NAMALWA (cell line): ENCODE results near the gene ADM2.

ENCODE experiments used
- DNase-seq: peaks from one replicate; pipeline ENCODE4 v3.0.0-alpha.2; 2015; ENCODE audit warnings: low spot score

ADM2 gene

DNA sequence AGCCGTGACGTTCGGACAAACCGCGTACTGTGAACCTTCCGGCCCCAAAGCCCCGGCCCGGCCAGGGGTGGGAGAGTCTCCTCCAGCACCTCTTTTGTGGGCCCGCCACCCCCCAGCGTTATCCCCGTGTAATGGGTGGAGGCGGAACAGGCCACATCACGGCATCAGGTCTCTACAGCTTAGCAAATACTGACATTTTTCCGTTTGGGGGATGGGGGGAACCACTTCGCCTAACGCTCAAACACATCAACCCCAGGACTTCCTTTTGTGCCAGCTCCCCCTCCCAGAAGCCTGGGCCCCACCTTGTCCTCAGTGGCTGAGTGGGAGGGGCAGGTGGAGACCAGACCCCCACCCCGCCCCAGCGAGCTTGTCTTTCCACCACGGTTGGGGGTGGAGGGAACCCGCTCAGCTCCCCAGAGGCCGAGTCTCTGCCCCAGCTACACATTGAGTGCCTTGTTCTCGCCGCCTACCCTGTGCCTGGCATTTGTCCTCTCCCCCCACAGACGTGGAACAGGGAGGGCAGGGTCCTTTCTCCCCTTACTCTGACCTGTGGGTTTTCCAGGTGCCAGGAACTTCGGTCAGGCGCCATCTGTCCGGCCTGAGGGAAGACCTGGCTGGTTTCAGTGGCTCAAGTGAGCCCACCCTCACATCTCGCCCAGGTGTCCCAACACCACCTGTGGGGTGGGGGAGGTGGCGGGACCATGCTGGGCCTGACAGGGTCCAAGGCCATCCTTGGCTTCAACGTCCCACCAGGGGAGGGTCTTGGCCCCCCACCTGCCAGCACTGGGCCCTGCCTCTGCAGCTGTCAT, 36.1 kb upstream of the ADM2 start:
- no peak for DNase-seq

- DNase-seq = no peak
Observed at GRCh38 chr22:50445880-50446707, 35.2 kb upstream of the ADM2 start.

DNA sequence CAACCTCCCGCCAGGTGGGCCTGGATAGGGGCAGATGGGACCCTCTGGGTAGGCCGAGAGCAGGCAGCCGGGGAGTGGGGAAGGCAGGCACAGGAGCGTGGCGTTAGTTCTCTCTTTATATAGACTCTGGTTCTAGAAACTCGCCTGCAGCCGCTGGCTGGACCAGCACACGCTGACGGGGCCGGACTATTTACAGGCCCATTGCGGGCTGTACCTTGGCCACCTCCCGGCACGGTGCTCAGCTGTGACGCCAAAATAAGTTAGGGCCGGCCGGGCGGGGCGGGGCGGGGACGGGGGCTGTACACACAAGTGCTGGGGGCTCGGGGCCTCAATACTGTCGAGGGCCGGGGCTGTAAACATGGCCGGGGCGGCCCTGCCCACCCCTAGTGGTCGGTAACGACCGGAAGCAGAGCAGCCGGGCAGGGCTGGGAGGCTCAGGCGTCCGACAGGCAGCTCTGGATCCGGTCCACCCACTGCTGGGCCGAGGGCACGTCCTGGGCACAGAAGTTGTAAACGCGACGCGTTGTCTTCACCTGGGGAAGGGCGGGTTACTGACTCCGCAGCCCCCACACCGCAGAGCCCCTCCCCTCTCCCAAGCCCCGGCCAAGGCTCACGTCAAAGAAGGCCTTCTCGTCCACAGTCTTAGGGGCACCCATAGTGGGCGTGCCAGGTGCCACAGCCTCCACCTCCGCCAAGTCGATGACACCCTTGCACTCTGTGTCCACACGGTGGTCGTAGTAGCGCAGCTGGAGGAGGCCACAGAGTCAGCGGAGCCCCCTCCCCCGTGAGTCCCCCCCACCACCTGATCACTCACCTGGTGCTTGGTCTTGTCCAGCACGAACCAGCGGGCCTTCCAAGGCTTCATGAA, 34.4 kb upstream of the ADM2 start:
- no peak for DNase-seq

DNA sequence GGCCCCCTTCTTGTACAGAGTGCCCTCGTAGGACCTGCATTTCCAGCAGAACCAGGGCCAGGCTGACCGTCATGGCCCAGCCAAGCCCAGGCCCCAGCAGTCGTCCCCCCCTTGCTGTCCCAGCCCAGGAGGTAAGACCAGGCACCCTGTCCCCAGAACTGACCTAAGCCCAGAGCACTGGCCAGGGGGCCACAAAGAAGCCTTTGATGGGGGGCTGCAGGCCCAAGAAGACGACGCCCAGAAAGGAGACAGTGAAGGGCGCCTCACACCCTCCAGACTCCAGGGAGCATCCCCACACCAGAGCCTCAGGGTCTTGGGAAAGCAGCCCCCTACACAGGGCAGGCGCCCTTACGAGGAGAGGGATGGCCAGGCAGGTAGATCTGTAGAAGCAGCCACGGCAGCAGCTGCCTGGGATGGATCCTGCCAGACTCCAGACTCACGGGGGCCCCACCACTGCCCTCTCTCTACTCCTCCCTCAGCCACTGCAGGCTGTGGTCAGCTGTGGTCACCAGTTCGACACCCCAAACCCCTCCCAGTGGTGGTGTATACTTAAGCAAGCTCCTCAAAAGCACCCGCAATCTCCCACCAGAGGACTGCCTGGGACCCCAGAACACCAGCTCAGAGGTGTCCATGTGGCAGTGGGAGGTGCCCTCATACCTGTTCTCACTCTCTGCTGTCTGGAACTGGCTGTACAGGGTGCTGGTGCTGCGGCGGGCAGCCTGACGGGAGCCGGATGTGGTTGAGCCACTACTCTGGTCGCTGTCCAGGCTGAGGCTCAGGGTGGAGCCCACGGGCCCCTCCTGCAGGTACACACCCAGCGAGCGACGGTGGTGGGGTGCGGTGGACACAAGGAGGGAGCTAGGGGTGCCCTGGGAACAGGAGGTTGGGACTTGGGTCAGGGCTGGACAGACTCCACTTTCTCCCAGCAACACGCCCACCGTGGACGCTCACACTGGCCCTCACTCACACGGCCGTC, 33.5 kb upstream of the ADM2 start:
- no peak for DNase-seq

DNA sequence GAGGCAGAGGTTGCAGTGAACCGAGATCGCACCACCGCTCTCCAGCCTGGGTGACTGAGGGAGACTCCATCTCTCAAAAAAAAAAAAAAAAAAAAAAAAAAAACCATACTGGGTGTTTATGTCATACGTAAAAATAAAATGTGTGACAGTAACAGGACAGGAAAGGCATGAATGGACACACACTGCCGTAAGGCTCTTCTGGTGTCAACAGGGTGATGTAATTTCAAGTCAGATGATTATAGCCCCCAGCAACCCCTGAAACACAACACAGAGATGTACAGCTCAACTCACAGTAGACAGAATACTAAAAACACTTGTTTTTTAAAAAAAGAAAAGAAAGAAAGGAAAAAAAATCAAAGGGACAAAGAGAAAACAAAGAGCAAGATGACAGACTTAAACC, 28.7 kb upstream of the ADM2 start:
- peak; percentile 55 for DNase-seq

GRCh38 chr22:50454556-50455075, 26.7 kb upstream of the ADM2 start:
- no peak for DNase-seq

DNA sequence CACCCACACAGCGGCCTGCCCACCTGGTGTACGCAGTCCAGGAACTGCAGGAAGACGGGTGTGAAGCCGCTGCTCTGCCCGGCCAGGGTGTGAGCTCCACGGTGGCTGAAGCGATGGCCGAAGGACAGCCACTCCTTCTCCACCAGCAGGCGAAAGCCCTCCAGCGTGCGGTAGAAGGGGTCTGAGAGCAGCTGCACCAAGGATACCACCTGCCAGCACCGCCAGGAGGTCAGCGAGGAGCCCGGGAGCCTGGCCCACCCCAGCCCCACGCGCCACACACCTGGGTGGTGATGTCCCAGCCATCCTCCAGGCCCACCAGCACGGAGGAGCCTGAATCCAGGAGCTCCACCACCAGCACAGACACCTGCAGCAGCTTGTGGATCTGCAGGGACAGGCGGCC, 26.1 kb upstream of the ADM2 start:
- no peak for DNase-seq

DNA sequence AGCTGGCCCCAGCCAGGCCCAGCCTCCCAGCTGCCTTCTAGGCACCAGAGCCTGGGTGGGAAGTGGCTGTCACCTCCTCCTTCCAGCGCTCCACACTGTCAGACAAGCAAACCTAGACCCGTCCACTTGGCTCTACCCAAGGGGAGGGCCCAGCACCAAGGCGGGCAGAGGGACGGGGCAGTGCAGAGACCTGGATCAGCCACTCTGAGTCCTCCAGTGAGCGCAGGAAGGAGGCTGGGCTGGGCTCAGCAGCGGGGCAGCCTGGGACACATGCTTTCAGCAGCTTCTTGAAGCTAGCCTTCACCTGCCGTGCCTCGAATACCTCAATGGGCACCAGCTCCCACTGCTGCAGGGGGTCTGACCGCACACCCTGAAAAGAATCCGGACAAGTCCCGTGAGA, 25.3 kb upstream of the ADM2 start:
- no peak for DNase-seq

DNA sequence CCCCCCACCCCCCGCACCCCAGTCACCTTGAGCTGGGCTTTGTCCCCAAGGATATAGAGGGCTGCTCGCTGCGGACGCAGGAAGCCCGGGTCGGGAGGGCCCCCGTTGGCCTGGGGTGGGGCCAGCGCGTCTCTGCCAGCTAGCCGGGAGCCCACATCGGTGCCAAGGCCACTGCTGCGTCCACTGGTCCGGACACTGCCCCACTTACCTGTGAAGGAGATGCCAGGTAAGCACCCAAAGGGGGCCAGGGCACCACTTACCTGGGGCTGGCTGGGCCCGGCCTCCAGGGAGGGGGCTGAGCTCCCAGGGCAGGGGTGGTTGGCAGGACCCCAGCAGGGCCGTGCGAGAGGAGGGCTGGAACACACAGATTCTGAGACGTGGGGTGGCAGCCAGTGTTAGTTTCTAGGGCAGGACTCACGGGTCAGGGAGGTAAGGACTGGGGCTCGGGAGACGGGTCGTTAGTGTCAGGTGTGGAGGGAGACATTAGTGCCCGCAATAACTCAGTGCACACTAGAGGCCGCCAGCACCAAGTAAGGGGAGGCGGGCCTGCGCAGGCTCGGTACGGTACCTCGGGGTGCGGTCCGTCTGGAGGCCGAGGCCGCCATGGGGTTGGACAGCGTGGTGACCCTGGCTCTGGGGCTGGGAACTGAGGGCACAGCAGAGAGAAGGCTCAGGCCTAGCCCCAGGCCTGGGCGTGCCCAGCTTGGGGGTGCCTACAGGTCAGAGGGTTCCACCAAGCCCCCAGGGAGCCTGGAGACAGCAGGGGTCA, 24.7 kb upstream of the ADM2 start:
- DNase-seq = no peak

- DNase-seq = no peak
Observed at GRCh38 chr22:50459016-50459415, 22.3 kb upstream of the ADM2 start.

DNA sequence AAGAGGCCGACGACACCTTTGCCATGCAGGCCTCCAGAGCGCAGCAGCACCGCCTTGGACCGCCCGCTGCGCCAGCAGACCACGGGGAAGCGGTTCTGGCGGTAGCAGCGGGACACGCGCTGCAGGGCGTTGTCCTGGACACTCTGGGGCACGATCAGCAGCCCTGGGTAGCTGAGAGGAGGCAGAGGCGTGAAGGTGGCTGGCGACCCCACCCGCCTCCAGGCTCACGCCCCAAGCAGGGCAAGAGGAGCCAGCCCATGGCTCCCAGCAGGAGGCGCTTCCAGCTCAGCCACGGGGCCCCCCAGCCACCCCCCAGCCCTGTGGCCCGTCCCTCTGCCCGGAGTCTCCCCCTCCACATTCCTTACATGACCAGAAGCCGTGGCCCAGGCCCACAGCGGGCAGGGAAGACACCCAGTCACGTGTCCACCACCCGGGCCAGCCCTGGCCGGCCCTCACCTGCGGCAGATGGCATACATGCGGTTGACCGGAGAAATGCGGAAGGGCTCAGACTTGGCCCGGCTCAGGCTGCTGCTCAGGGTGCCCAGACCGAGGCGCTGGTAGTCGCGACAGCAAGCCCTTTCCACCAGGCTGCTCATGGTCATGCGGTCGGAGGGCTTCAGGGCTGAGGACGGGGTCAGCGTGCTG, 21.7 kb upstream of the ADM2 start:
- no peak for DNase-seq

GRCh38 chr22:50460938-50461337, 20.4 kb upstream of the ADM2 start:
- DNase-seq = no peak

- DNase-seq = no peak
Observed at GRCh38 chr22:50461536-50461935, 19.8 kb upstream of the ADM2 start.

DNA sequence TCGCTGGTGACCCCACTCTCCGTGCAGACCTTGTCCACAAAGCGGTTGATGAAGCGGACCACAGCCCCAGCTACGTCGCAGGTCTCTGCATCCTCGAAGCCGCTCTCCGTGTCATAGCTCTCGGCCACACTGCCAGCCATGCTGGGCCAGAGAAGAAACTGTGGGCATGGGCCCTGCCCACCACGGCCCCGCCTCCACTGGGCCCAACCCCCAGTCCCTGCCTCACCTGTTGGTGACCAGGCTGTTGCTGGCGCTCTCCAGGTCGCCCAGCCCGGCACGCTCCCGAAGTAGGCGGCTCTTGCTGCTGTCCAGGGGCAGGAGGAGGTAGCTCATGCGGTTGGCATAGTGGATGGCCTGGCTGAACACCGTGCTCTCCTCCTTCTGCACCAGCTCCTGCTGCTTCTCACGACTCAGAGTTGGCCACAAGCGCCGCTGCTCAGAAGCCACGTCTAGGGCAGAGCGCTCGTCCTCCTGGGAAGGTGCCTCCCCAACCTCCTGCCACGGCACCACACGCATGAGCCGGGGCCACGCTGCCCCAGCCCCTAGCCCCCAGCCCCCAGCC, 19.3 kb upstream of the ADM2 start:
- no peak for DNase-seq

- DNase-seq = no peak
Observed at GRCh38 chr22:50463188-50463900, 18.0 kb upstream of the ADM2 start.

DNA sequence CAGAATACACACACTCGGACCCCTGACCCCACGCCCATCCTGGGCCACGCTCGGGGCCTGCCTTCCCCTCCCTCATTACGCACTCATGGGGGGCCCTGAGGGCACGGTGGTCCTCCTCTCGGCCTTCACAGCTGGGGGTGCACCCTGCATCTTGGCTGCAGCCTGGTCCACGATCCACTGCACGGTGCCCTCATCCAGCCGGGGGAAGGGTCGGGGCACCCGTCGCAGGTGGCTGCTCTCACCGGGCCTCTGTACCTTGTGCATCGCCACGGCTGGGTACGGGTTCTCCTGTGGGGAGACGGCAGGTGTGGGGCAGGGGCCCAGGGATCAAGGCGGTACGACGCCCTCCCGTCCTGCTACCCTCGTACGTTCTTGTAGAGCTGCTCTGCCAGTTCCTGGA, 16.9 kb upstream of the ADM2 start:
- no peak for DNase-seq

DNA sequence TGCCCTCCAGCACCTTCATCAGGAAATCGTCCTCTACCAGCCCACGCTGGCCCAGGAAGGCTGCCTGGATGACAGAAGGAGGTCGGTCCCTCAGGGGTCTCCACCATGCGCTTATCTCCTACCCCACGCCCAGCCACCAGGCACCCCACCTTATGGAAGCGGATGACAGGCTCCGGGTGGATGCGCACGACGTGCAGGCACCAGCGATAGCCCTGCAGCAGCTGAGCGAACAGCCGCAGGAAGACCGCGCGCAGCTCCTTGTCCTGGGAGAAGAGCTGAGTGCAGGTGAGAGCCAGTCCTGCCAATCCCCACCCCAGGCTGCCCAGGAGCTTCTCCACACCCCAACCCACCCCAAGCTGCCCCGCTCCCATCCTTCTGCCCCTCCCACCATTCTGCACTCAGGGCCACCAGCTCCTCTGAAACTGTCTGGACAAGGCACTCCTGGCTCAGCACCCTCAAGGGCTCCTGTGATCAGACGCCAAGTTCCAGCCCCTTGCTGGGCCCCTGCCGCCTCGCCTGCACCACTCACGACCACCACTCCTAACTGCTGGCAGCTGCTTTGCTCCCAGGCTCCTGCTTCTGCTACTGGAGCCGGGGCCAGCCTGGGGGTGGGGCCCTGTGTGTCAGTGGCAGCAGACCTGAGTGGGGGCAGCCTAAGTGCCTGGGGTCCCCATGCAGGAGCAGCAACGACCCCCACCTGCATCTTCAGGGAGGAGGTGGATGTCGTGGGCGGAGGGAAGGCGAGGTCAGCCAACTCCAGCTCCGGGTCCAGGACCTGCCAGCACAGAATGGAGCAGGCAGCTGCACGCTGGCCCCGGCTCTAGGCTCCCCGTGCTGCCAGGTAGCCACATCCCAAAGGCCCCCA, 16.0 kb upstream of the ADM2 start:
- DNase-seq = no peak

DNA sequence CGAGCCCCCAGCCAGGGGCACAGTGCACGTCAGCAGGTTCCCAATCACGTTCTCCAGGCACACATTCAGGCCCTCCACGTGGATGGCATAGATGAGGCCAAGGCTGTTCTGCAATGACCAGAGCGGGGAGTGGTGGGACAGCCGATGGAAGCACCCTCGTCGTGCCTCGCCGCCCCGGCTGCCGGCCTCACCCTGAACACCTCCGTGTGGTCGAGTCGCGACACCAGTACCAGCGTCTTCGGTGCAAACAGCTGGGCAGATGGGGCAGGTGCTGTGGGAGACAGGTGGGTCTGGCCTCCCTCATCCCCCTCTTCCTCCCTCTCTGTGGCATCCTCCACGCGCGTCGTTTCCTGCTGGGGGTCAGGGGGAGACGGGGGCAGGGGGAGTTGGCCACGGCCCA, 14.0 kb upstream of the ADM2 start:
- DNase-seq = no peak
